A172 (cell line): ENCODE results near the gene KCNQ1. TPM values are rescaled to one million over a fixed set of nuclear protein-coding genes. Genes with fewer than 3 reads are reported as not detected.

ENCODE experiments used
- DNase-seq: peaks from one replicate; pipeline ENCODE4 v3.0.0-alpha.2; 2015; ENCODE audit warnings: low spot score
- total RNA-seq: library from RNA; depleted of rRNA; stranded (reverse); fragments of >200 nt; shearing (Covaris generic); gene quantifications from 2 replicates; pipeline ENCODE4 v1.2.3, GENCODE V29; 2014; rRNA removed

The KCNQ1 gene, protein sequence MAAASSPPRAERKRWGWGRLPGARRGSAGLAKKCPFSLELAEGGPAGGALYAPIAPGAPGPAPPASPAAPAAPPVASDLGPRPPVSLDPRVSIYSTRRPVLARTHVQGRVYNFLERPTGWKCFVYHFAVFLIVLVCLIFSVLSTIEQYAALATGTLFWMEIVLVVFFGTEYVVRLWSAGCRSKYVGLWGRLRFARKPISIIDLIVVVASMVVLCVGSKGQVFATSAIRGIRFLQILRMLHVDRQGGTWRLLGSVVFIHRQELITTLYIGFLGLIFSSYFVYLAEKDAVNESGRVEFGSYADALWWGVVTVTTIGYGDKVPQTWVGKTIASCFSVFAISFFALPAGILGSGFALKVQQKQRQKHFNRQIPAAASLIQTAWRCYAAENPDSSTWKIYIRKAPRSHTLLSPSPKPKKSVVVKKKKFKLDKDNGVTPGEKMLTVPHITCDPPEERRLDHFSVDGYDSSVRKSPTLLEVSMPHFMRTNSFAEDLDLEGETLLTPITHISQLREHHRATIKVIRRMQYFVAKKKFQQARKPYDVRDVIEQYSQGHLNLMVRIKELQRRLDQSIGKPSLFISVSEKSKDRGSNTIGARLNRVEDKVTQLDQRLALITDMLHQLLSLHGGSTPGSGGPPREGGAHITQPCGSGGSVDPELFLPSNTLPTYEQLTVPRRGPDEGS
- 1.9 and 3.5 TPM in 2 replicates for total RNA-seq

DNA sequence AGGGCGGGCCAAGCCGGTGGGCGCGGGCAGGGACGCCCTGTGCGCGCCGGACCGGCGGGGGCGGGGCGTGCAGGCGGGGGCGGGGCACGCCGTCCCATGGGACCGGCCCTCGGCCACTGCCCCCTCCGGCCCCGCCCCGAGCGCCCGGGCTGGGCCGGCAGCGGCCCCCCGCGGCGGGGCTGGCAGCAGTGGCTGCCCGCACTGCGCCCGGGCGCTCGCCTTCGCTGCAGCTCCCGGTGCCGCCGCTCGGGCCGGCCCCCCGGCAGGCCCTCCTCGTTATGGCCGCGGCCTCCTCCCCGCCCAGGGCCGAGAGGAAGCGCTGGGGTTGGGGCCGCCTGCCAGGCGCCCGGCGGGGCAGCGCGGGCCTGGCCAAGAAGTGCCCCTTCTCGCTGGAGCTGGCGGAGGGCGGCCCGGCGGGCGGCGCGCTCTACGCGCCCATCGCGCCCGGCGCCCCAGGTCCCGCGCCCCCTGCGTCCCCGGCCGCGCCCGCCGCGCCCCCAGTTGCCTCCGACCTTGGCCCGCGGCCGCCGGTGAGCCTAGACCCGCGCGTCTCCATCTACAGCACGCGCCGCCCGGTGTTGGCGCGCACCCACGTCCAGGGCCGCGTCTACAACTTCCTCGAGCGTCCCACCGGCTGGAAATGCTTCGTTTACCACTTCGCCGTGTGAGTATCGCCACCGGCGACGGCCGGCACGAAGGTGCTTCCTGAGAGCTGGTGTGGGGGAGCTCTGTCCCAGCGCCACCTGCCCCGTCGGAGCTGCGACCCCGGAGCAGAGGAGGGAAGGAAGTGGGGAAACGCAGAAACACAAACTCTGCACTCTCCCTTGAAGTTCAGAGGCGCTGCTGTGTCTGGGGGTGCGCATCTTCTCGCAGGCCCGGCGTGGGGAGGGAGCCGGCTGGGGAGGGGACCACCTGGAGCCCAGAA, at the start of gene KCNQ1:
TSS of gene KCNQ1 (plus strand) at position 188 of the 925 bp plus-strand sequence. CDS start at position 279, 91 bp downstream.
- DNase-seq: no peak

DNA sequence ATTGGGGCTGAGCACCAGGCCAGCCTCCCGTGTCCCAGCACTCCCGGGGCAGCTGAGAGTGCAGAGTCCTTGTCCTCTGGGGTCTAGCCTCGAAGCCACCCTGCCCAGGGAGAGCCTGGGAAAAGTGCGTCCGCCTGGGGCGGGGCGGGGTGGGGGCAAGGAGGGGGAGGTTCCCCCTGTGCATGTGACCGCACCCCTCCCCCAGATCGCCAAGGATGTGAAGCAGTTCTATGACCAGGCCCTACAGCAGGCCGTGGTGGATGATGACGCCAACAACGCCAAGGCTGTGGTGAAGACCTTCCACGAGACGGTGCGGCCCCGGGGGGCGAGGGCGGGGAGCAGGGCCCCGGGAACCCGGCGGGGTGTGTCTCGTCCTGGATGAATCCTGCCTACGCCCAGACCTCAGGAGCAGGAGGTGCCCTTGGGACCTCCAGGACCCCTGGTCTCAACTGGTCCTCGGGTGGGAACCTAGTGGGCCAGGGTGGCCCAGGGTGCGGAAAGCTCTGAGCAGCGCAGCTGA, 49.5 kb upstream of the KCNQ1 start:
- no peak for DNase-seq

DNA sequence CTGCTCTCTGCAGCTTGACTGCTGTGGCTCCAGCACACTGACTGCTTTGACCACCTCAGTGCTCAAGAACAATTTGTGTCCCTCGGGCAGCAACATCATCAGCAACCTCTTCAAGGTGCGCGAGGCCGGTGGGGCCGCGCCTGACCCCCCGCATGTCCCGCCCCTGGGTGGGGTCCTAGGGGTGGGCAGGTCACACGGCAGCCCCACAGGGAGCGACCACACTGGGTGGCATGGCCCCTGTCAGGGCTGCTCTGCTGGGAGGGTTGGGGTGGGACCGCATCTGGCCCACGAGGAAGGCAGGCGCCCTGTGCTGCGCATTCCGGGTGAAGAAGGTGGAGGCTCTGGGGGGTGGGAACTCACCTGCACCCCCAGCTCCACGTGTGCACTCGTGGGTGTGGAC, 49.0 kb upstream of the KCNQ1 start:
- no peak for DNase-seq

DNA sequence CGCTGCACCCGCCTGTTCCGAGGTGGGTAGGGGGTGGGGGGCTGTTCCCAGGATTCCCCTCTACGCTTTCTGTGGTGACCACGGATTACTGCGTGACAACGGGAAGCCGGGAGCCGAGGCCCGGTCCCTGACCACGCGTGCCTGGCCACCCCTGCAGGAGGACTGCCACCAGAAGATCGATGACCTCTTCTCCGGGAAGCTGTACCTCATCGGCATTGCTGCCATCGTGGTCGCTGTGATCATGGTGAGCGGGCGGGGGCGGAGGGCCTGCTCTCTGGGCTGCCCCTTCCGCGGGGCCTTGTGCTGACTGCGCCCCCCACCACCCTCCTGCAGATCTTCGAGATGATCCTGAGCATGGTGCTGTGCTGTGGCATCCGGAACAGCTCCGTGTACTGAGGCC, 48.3 kb upstream of the KCNQ1 start:
- no peak for DNase-seq

DNA sequence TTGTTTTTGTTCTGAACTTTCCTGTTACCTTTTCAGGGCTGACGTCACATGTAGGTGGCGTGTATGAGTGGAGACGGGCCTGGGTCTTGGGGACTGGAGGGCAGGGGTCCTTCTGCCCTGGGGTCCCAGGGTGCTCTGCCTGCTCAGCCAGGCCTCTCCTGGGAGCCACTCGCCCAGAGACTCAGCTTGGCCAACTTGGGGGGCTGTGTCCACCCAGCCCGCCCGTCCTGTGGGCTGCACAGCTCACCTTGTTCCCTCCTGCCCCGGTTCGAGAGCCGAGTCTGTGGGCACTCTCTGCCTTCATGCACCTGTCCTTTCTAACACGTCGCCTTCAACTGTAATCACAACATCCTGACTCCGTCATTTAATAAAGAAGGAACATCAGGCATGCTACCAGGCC, 47.8 kb upstream of the KCNQ1 start:
- DNase-seq: no peak

DNA sequence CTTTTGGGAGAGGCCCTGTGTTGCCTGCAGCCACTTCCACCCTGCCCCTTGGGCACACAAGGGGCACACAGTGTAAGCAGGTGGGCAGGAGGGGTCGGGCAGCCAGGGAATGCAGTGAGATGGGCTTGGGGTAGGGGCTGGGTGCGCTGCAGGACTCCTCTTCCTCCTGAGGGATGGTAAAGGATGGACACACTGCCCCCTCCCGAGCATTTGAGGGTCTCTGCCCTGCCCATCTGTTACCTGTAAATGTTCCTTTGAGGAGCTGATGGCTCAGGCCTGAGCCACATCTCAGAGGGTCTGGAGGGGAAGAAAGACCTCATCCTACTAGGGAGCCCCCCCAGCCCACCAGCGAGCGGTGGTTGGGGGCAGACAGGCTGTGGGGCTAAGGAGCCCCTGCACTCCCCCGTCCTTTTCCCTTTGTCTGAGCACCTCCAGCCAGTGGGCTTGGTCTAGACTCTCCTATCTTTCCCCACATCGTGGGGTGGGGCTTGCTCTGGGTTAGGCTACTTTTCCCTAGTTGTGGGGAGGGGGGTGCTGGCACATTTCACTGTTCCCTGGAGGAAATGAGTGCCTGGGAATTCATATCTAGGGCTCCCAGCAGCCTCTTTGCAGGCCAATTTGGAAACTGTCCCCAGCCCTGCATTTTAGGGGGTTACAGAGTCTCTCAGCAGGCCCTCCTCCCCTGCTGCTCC, 46.0 kb upstream of the KCNQ1 start:
- no peak for DNase-seq

DNA sequence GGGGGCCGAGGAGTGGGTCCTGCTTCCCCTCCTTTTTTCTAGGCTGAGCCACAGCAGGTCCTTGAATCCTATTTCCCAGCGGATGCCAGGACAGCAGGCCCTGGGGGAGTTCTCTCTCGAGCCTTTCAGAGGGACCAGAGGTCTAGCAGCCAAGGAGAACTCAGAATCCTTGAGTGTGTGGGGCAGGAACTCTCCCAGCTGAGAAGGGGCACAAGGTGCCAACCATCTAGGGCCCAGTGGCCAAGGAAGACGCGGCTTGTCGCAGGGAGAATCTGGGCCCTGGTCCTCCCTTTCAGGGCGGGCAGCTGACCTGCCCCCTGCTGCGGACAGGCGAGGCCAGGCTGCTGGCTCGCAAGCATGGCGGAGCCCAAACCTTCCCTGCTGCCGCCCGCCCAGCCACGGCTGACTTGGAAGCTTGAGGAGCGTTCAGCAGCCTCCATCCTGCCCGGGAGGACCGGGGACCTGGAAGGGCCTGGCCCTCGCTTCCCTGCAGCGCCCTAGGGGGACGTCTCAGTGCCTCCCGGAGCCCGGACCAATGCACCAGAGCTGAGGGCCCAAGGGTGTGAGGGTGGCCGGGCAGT, 45.2 kb upstream of the KCNQ1 start:
- DNase-seq: no peak

DNA sequence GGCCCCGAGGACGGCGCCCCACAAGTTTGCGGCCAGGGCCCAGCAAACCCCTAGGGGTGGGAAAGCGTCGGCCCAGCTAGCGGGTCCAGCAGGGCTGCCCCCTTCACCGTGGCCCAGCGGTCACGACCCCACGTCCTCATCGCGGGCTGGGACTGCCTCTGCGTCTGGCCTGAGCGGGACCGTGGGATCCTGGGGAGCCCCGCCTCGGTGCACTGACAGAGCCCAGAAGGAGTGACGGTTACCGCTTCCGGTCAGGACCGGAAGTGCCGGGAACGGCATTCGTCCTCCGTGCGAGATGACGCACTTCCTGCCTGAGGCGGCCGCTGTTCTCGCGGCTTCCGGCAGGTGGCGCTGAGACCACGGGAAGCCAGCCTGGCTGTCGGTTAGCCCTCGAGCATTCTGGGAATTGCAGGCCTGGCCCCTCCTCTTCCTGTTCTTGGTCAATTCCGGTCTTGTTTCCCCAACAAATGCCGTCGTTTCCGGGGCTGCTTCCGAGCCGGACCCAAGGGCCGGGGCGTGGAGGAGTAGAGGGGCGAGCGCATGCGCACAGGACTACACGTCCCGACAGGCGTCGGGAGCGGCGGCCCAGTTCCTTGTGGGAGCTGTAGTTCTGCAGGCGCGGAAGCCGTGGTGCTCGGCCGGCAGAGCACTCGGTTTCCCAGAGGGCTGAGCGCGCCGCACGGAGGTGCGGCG, 44.6 kb upstream of the KCNQ1 start, which contains the start of gene TSSC4:
TSS of gene TSSC4 (plus strand) at position 682 of the 693 bp plus-strand sequence. CDS start 1,884 bp downstream, outside the sequence.
- DNase-seq: peak; percentile 99

DNA sequence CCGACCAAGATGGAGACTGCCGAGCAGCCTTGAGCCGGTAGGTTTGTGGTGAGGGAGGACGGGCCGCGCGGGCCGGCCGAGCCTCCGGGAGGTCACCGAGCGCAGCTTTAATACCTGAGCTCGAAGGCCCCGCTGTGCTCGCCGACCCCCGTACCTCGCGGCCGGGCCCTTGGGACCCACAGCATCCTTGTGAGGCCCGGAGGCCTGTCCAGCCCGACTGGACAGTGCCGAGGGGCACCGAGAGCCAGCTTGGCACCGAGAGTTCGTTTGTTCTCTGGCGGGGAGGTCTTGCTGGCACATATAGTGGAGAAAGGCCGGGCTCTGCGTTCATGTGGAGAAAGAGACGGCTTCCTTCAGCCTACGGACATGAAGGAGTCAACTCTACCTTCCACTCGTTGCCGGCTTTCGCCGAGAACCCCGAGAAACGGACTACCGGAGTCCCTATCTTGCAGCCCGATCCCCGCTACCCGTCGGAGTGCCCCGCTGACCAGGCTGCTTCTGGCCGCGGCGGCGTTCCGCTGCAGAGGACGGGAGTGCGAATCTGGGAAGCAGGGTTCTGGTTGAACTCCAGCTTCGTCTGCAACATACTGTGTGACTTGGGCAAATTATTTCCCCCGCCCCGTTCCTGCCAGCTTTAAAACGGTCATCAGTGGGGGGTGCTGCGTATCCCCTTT, 43.9 kb upstream of the KCNQ1 start:
- no peak for DNase-seq

DNA sequence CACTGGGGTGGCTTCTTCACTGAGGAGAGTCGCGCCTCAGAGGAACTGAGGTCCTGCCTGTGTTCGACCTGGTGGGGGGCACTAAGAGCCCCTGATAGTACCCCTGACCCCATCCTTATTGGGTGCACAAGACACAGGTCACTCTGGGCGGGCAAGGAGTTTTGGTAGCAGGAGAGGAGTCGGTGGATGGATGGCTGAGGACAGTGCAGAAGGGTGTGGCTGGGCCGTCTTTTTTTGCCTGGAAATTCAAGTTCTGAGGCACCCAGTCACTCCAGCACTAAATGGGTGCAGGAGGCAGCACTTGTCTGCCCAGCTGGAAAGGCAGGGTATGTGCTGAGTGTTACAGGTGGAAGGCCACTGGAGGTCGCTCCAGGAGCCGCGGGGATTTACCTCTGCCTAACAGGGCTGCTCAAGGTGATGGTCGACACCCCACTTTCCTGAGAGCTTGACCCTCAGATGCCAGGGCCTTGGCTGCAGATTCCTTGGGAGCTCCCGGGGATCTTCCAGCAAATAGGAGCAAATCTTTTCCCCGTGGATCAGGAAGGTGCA, 43.3 kb upstream of the KCNQ1 start:
- no peak for DNase-seq

DNA sequence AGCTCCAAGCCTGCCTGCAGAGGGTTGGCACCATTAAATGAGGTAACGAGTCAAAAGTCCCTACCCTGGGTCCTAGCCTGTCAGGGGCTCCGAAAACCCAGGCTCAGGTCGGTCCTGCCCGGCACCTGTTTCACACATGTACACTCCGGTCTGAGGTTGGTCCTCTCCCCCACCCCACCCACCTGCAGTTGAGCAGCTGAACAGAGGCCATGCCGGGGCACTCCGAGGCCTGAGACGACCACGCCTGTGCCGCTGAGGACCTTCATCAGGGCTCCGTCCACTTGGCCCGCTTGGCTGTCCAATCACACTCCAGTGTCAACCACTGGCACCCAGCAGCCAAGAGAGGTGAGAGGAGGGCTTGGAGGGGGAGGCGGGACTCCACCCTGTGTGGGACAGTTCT, 42.7 kb upstream of the KCNQ1 start:
- no peak for DNase-seq

DNA sequence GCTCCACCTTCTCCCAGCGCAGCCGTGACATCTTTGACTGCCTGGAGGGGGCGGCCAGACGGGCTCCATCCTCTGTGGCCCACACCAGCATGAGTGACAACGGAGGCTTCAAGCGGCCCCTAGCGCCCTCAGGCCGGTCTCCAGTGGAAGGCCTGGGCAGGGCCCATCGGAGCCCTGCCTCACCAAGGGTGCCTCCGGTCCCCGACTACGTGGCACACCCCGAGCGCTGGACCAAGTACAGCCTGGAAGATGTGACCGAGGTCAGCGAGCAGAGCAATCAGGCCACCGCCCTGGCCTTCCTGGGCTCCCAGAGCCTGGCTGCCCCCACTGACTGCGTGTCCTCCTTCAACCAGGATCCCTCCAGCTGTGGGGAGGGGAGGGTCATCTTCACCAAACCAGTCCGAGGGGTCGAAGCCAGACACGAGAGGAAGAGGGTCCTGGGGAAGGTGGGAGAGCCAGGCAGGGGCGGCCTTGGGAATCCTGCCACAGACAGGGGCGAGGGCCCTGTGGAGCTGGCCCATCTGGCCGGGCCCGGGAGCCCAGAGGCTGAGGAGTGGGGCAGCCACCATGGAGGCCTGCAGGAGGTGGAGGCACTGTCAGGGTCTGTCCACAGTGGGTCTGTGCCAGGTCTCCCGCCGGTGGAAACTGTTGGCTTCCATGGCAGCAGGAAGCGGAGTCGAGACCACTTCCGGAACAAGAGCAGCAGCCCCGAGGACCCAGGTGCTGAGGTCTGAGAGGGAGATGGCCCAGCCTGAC, 41.7 kb upstream of the KCNQ1 start:
- DNase-seq: no peak

DNA sequence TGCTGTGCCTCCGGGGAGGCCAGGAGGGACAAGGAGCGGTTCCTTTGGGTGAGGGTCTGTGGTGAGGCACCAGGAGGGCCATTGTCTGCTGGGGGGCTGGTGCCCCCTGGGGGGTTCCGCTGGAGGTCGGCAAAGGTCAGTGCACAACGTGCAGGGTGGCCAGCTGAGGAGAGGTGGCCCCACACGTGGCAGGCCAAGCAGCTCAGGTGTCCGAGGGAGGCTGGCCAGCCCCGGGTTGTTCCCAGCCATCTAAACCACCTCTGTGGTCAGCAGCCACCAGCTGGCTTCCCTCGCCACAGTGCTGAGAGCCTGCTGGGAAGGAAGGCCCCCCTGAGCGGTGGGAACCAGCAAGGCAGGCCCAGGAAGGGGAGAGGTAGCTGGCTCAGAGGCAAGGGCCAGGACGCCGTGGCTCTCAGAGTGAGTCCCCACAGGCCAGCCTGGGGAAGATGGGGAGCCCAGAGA, 40.0 kb upstream of the KCNQ1 start:
- no peak for DNase-seq

DNA sequence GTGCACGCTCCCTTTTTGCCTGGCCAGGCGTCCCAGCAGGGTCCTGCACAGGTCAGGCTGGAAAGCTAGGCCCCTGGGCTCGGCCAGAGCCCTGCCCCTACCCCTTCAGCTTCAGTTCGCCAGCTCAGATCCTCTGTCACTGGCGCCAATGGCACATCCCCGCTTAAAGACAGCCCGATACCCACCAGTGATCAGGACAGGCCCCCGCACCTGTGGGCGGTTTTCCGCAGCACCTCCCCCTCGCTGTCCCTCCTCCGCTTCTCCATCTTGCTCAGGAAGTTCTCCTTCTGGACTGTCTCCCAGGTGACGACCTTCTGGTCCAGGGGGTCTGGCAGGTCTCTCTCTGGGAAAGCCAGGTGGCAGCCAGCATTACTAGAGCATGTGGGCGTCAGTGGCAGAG, 38.4 kb upstream of the KCNQ1 start:
- DNase-seq: no peak

DNA sequence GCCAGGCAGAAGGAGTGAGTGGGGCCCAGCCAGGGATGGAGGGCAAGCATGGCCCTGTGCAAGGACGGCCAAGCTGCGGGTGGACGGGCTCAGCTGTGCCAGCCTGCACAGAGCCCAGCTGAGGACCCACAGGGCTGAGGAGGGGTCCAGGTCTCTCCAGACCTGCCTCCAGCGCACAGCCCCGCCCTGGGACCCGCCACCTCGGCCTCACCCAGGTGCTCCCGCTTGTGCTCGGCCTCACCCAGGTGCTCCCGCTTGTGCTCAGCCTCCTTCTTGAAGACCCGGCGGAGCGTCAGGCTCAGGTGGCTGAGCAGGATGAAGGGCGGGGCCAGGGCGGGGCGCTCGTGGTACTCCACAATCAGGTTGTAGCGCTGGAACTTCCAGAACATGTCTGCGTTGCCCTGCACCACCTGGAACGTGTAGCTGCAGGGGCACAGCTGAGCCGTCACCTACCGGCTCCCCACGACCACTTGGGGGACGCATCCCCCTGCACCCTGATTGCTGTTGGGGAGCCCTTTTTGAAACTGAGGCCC, 37.9 kb upstream of the KCNQ1 start:
- DNase-seq: no peak

DNA sequence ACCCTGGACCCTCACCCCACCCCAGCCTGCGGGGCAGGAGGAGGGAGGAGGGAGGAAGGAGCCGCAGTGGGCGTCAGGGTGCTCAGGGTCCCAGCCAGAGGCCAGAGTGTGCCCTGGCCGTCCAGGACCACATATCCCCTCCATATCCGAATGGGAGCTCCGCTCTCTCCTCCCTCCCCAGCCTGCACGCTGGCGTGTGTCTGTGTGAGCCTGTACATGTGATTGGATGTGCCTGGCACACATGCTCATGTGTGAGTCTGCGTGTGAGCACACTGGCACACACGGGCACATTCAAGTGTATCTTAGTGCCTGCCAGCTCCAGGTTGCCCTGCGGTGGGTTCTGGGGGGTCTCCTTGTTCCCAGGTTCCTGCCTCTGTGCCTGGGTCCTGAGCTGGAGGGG, 36.1 kb upstream of the KCNQ1 start:
- no peak for DNase-seq

DNA sequence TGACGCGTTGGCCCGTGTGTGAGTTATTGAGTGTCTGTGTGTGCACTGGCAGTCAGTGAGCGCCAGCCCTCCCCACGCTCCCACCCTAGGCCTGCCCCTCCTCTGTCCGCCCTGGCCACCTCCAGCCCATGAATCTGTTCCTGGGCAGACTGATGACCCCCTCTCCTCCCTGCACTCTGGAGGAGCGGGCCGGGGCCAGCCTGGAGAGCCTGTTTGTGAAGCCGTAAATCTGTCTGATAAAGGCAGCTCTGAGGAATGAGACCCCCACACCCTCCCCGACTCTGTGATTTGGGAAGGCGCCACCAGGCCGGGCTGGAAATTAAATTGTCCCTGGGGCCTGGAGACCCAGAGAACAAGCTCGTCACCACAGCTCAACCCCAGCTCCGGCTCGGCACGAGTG, 35.7 kb upstream of the KCNQ1 start:
- DNase-seq: no peak
